ENCODE results near the gene SLC22A1.
"Not testable (repeated sequence)": the region's sequence is repeated elsewhere in the genome, so short reads cannot be mapped to it uniquely, and the experiment has no call there.

Gene SLC22A1

DNA sequence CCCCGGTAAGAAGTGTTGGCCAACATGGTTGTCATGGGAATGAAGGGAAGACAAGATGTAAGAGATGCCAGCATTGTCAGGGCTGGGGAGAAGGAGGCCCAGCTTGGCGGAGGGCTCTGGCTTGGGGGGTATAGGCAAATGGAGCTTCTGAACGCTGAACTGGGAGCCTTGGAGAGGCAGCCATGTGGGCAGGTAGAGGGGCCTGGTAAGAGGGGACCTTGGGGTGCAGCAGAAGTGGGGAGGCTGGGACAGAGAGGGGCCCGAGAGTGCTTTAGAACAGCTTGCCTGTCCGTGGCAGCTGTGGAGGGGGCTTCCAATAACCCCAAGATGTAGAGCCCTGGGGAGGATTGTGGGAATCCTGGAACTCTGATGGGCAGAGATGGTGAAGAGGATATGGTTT lies 3.0 kb downstream of the SLC22A1 start:
- no peak for DNase-seq

GRCh38 chr6:160125105-160125504 lies 3.5 kb downstream of the SLC22A1 start:
- not testable (repeated sequence) for DNase-seq

DNA sequence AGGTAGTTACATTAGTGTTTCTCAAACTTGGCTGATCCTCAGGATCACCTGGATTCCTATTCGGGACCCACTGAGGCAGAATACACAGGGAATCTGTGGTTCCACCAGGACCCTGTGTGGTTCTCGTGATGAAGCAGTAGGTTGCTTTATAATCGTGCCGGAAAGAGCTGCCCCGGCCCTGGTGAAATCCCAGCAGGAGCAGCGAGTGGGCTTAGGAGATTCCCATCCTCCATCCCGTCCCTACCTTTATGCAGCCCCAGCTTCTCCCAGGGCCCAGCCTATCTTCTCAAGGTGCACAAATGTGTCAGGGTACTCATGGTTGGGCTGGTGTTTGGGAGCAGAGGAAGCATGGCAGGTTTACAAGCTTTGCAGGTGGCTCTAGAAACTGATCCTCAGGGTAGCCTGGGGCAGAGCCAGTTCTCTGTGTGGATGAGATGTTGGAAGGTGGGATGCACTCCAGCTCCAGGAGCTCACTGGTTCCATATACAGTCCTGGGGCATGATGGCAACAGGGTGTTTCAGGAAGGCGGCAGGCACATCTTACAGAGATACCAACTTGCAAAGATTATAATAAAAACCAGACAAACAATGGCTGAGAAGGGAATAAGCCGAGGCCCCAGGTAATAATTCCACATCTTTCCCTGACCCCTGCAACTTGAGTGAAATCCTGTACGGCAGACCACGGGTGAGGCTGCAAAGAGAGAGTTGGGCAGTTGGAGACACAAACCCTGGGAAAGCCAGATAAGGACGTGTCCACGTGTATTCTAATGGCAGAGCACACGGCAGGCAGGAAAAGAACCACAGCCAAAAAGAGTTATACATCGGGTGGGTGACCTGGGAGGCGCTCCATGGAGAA lies 5.9 kb downstream of the SLC22A1 start:
- DNase-seq = no peak

DNA sequence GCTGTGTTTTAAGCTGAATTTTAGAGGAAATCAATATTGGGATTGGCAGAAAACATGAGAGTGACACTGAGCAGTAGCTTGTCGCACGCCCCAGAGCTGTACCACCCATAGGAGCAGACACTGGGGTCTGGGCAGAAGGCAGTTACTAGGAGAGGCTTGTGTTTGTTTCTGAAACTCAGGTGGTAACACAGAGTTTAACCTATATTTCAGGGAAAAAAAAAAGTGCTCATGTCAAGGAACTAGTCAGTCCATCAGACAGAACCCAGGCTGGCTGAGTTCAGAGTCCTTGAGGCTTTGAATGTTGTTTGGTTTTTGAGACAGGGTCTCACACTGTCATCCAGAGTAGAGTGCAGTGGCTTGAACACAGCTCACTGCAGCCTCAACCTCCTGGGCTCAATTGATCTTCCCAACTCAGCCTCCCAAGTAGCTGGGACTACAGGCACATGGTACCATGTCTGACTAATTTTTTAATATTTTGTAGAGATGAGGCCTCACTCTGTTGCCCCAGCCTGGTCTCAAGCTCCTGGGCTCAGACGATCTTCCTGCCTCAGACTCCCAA lies 6.6 kb downstream of the SLC22A1 start:
- no peak for DNase-seq

DNA sequence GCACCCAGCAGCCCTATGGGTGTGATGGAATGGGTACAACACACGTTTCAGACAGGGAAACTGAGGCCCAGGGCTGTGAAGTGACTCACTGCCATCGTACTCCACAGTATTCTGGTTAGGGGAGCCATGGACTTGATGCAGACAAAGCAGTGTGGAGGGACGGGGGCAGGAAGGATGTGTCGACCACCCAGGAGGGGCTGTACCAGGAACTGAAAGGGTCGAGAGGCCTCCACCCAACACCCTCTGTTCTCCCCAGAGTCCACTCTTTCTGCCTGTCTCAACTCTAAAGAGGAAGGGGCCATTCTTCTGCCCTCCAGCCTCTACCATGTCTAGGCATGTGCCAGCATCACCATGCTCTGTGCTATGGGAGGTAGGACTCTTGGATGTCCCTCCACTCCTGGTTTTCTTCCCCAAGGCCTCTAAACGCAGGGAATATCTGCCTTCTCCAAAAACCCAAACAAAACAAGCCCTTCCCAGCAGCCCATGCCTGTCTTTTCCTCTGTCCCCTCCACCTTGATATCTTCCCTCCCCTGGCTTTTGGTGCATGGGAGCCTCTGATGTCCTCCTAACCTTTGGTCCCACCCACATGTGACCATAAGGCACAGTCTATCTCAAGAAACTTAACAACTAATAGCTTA lies 7.4 kb downstream of the SLC22A1 start:
- no peak for DNase-seq

DNA sequence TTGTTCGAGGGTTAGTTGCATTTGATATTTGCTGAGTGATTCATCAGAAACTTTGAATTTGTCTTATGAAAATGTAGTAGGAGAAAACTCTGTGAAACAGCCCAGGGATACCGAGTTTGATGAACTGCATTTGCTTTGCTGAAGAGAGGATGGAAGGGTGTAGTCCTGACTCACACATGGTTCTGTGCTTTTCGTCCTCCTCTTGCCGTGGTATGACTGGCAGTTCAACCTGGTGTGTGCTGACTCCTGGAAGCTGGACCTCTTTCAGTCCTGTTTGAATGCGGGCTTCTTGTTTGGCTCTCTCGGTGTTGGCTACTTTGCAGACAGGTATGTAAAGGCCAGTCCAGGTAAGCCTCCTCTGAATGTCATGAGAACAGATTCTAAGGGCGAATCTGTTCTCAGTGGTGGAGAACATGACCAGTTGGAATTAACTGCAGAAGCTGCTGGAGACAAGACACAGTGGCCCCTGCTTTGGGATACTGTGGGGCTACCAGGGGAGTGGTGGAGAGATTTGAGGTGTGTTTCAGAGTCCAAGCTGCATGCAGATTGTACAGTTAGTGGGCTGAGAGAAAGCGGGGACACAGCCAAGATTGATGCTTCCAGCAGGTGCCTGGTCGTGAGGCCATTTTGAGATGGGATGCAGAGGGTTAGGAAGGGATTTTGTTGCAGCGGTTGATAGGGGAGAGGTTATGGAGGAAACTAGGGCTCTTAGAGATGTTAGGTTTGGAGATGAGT lies 8.4 kb downstream of the SLC22A1 start:
- no peak for DNase-seq

DNA sequence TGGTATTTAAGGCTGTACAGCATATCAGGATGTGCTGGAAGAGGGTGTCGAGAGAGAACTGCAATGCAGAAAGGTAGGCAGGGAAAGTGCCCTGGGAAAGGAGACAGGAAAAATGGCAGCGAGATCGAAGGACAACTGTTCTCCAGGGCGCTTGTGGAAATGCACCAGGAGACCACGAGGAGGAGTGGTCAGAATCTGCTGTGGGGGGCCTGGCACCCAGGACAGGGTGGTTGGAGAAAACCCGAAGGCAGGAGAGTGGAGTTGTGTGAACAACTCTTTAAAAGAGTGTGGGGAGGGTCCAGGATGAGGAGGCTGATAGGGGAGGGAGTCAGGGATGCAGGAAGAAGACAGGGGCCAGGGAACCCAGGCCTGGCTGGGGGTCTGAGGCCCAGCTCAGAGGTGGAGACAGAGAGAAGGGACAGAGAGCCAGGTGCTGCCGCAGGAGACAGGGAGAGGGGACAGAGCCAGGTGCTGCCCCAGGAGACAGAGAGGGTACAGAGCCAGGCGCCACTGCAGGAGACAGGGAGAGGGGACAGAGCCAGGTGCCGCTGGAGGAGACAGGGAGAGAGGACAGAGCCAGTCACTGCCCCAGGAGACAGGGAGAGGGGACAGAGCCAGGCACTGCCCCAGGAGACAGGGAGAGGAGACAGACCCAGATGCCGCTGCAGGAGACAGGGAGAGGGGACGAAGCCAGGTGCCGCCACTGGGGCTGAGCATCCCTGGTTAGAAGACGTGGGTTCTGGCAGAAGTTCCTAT lies 9.3 kb downstream of the SLC22A1 start:
- no peak for DNase-seq

DNA sequence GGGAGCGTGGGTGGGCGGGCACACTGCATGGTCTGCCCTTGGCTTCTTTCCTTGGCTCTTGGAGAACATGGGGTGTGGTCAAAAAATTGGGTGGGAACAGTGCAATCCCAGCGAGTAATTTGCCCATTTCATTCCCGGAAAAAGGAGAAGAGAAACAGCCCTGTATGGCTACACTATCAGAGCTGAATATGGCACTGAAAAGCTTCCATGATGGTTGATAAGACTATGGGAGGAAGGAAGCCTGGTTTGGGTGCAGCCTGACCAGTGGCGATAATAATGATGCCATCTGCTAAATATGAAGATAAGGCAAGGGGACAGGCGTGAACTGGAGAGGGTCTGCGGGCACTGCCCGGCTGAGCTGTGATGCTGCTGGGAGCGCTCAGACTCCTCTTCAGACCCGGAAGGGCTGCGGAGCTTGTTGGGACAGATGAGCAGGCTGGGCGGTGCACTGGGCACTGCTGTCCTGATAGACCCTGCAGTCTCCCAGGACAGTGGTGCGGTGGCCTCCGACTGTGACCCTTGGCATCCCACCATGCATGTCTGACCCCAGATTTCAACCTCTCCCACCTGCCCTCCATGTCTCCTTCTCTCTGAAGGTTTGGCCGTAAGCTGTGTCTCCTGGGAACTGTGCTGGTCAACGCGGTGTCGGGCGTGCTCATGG lies 10.2 kb downstream of the SLC22A1 start:
- DNase-seq = no peak

DNA sequence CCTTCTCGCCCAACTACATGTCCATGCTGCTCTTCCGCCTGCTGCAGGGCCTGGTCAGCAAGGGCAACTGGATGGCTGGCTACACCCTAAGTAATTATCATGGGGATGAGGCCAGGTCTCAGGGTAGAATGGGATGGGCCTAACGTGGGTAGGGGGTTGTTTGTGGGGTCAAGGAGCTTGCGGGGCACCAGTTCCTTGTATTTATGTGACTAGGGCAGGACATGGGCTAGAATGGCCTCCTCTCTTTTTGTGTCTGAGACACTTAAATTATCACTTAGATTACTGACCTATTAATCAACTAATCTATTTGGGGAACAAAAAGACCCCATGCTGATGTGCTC lies 10.7 kb downstream of the SLC22A1 start:
- no peak for DNase-seq

DNA sequence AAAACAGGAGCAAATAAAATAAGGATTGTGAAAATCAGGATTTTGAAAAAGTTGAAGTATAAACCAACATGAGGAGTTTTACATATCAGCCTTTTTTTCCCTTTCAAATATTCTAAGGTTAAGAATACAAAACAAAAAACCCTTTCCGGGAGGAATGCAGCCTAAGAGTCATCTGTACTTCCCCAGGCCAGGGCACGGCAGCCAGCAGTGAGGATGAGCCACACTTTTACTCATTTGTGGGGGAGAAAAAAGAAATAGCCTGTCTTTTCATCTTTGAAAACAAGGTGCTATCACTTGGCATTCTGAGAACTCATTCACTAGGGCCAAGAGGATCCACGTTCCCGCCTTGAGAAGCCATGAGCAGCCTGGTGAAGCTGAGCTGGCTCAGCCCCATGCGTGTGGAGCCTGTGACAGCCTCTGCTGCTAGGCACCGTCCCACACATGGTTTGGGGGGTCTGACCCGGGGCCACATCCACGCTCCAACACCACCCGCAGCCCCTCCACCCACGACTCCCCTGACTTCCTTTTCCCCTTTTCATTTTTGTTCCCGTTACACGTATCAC lies 11.2 kb downstream of the SLC22A1 start:
- DNase-seq = no peak

GRCh38 chr6:160133441-160134336 lies 12.1 kb downstream of the SLC22A1 start:
- no peak for DNase-seq

- not testable (repeated sequence) for DNase-seq
These were observed 12.7 kb downstream of the SLC22A1 start for GRCh38 chr6:160134337-160134751.

GRCh38 chr6:160134779-160135547 lies 13.3 kb downstream of the SLC22A1 start:
- DNase-seq = no peak

GRCh38 chr6:160135907-160136655 lies 14.5 kb downstream of the SLC22A1 start:
- DNase-seq = no peak

DNA sequence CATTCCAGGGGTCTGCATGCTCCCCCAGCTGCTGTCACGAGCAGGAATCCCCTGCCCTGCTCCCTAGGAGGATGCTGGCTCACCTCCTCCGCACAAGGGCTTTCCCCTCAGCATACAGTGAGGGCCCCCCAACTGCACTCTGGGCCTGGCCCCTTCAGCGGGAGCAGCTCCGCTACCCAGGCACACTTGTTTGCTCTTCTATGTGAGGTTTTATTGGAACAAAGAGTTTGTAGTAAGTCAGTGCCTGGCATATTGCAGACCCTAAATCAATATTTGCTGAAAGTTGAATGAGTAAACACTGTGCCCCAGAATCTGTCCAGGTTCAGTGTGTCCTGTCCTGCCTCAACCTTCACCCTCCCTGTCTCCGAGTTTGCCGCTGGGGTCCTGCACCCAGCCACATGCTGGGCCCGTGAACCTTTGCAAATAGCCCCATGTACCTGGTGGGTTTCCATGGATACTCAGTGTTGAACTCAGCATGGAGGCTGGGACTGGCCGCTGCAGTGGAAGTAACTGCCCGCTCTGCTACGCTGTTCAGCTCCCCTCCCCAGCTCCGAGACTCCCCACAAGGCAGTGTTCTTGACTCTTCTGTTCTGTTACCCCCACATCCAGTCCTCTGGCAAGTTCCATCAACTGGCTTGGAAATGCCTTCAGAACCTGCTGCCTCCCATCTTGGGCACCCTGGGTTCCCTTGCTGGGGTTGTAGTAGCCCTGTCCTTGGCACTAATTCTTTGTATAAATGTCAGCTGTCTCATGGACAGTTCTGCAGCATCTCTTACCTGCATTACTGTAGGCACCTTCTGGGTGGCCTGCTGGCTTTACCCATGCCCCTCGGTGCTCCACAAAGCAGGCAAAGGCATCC lies 15.7 kb downstream of the SLC22A1 start:
- DNase-seq = no peak

DNA sequence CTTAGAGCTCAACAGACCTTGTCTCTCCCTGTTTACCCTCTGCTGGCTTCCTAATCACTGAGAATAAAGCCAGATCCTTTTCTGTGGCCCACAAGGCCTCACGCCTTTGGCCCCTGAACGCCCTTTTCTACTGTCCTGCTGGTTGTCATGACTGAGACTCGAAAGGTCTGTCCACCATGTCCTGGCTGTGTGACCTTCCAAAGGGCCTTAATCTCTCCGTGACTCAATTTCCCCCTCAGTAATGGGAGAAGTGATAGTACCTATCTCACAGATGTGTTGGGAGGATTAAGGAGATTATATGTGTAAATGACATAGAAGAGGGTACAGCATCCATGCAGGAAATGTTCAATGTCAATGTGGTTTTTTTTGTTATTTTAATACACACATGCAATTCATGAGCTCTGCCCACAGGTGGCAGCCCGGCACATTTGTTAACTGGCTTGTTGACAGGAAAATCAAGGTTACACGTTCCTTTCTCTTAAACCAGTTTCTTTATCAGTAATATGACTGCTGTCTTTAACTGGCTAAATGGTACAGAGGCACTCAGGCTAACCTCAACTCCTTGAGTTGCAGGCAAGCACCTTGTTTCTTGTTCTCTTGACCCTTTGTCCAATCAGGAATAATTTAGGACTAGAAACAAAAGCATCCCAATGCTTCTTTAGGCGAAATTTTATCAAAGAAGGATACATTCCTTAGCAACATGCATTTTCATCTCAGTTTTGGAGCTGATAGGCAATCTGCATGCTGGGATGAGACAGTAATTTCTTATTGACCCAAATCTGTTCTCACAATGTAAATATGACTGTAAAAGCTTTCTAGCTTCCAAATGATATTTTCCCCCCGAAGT lies 16.6 kb downstream of the SLC22A1 start:
- DNase-seq = no peak

GRCh38 chr6:160138839-160139419 lies 17.3 kb downstream of the SLC22A1 start:
- no peak for DNase-seq
